NCI-H187 treated with DMSO at 0.1 percent for 48 hours (cell line): ENCODE results near the gene LRRC4.

Experiments
- DNase-seq: peaks from one replicate; lab custom pipeline; 2025; lab: John Stamatoyannopoulos, UW

LRRC4 gene

DNA sequence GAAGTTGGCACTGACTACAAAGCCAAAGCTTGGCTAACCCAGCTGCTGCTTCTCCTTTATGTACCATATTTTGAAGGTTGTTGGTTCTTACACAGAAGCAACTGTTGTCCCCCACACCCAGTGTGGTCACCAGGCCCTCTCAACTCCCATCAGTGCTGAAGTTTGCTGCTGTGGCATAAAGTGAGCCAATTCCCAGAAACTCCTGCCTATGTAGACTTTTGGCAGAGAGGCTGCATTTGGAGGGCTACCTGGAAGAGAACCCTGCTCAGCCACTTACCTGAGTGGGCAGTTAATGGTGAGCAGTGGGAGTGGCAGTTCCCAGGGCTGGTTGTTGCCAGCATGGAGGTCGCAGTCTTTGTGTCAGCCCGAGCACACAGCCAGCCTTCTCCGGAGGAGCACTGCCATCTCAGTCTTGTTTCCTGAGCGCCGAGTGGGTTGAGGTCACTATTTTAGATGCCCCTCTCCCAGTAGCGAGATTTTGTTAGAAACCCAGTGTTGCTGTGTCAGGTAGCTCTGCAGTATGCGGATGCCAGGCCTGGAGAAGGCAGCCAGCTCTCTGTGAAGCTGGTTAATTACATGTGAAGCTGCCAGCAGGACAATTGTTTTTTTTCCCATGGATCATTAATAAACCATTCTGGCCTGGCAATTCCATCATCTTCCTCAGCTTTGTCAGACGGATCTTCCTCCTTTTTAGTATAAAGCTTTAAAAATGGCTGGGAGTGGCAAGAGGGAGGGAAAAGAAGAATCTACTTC is 24.5 kb downstream of the LRRC4 start:
- no peak for DNase-seq

DNA sequence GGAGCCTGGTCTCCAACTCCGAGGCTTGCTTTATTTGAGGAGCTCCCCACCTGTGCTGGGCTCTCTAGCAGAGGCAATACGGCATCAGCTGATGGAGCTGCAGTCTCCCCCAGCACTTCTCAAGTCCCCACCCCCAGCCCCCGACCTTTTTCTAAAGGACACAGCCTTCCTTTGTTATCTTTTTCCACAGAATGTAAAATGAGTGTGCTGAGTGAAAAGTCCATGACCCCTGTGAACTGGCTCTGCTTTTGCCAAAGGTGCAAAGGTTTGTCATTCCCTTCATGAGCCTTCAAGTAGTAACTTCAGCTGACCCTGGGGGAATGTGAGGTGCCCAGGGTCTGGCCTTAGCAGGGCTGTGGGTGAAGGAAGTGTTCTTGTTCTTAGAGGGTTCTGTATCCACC is 25.5 kb downstream of the LRRC4 start:
- no peak for DNase-seq

DNA sequence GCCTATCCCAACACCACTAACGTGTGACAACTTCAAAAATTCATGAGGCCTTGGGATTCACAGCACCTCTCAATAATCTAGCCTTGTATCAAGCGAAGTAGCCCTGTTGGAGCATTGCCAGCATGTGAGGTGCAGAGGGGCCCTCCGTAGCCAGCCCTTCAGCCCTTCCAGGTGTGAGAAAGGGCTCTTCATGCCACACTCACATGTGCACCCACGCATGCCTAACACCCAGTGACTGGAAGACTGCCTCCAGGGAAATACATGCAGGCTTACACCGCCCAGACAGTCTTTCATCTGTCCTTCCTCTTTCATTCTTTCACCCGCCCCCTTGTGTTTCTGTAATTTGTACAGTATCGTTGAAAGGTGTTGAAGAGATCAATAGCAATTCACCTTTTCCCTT is 26.1 kb downstream of the LRRC4 start:
- peak; percentile 77 for DNase-seq

DNA sequence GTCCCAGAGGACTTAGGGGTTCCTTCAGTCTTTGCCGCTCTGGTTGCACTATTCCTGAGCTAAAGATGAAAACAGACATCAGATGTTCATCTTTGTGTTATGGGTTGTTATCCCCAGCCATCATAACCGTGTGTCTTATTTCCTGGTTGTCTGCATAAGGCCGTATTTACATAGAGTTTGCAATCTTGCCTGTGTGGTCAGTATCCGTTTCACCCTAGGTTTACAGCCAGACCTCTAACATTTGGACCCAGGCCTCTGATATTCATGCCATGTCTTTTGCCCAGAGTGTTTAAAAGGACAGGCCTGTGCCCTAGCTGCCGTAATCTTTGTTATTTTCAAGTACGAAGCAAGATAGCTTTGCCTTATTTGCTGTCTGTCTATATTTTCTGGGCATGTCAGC is 26.6 kb downstream of the LRRC4 start:
- DNase-seq = no peak

DNA sequence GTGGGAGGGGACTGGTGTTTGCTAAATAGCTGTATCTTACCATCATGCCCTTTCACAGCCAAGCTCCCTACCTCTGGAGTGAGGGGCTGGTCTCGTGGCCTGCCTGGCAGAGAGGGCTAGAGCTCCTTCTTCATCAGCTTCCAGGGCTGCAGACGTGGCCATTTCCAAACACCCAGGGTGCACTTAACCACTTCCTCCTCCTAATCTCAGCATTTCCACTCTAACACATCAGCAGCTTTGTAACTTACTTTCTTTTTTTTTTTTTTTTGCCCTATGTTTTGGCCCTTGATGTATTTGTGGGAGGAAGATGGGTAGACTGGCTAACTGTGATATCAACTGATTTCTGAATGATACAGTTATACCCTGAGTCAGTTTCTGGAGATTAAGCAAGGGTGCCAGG is 27.4 kb downstream of the LRRC4 start:
- DNase-seq = no peak

DNA sequence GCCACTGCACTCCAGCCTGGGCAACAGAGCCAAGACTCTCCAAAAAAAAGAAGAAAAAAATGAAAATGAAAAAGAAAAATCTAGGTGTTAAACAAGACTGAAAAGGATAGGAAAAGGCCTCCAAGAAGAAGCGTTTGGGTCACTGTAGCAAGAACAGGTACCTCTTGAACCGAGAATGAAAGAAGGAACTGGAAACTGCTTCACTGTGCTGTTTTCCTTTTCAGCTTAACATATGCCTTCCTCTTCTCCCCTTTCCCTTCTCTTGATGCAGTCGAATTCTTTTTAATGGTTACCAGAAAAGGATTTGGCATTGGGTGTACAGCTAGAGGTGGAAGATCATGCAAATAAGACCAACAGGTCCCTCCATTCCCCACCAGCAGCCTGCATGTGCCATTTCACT is 28.1 kb downstream of the LRRC4 start:
- DNase-seq = no peak

DNA sequence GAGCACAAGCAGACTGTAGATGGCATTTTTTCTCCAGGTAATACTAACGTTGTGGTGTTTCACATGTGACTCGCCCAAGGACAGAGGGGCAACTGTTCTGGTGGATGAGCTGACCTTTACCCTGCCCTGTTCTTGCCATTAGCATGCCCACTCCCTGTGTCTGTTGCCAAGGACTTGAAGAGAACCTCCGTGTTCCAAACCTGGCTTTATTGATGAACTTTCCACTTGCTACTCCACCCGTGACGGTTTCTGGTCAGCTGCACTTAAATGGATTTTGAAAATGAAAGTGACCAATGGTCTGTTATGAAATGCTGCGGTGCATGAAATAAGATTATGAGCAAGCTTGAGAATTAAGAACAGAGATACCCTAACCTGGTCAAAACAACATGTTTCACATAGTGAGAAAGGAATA is 30.4 kb downstream of the LRRC4 start:
- no peak for DNase-seq

DNA sequence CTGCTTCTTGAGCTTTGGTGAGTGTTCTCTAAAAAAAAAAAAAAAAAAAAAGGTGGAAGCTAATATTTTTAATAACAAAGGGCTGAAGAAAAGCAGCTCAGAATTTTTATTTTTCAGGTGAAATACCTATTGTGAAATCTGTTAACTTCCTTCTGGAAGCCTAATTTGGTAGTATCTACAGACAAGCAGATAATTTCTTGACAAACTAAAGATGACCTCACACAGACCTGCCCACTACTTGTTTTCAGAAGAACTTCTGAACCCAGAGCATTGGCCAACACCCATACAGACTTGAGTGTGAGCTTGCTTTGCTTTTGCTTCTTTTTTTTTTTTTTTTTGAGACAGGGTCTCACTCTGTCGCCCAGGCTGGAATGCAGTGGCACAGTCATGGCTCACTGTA is 31.2 kb downstream of the LRRC4 start:
- DNase-seq = no peak

DNA sequence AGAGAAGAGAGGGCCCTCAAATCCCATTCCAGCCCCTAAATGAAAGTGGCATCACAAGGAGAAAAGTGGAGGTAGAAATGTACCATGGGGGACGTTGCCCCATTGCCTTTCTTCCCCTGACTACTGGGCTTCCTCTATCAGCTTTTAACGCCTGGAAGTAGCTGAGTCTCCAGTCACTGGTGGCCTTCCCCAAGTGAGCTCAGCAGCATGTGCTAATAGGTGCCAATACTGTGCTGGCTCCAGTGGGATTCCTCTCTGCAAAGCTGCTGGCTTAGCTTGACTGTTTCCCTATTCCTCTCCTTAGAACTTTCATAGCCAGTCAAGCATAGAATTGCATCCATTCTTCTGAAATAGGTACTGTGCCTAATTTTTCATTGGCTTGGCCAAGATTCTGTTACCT is 32.6 kb downstream of the LRRC4 start:
- no peak for DNase-seq

DNA sequence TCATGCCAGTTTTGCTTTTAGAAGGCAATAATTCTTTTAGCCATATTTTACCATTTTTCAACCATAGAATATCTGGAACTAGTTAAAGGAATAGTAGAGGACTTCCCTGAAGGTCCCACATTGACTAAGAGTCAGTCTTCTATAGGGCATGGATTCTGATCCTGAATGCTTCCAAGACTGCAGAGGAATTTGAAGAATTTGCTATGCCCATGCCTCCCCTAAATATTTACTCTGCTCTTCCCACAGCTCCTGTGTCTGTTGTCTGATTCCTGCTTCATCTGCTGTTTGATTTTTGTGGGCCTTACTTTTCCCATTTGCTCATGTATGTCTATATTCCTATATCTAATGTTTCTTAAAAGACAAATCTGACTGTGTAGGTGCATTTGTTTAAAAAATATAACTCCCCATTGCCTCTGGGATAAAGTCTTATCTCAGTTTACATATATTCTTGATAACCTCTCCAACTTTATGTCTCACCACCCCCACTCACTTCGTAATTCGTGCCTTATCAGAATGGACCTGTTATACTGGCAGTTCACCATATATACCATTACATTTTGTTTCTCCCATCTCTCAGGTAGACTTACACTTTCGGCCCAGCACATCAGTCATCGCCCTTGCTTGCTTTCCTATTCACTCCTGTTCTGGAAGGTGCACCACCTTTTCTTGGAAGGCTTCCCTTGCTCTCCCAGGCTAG is 33.9 kb downstream of the LRRC4 start:
- no peak for DNase-seq

DNA sequence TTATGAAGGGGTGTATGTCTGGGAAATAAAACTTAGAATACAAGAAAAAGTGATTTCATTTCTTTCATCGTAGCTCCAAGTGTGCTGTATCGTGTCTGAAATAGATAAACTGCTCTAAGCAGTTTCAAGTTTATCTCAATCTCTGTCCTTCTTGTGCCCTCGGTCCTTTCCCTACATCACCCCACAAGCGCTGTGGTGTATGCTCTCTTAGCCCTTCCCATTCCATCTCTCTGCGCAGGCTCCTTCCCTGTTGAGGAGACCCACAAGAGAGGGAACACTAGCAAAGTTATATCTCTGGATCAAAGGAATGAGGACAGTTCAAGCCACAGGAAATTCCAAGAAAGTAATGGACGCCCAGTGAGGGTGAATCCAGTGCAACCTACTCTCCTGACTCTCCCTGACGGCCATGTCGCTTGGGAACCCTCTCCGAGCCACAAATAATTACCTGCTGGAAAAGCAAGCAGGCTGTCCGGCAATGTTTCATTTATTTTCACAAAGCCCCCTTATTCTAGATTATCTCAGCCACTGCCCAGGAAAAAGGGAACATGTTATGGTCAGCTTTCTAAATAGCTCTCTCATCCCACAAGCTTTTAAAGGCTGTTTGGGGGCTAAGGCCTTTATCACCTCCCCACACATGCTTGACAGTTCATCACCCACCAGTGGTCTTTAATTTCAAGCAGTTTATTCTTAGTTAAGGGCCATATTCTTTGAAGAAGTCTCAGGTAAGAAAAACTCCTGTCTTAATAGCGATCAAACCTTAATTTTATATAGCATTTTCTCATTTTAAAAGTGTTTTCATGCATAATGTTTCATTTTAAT is 34.8 kb downstream of the LRRC4 start:
- no peak for DNase-seq

DNA sequence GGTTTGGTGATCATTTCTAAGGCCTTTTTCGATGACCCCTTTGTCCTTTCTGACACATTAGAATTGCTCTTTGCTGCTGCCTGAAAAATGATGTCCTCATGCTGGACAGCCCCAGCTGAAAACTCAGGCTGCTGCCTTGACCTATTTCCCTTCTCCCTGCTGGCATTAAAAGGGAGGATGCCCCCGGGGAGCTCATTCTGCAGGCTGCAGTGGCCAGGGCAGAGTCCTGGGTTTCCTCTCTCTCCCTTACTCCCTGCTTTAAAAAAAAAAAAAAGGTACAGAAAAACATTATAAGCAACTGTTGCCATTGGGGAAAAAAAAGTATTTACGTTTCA is 35.4 kb downstream of the LRRC4 start:
- DNase-seq = no peak

DNA sequence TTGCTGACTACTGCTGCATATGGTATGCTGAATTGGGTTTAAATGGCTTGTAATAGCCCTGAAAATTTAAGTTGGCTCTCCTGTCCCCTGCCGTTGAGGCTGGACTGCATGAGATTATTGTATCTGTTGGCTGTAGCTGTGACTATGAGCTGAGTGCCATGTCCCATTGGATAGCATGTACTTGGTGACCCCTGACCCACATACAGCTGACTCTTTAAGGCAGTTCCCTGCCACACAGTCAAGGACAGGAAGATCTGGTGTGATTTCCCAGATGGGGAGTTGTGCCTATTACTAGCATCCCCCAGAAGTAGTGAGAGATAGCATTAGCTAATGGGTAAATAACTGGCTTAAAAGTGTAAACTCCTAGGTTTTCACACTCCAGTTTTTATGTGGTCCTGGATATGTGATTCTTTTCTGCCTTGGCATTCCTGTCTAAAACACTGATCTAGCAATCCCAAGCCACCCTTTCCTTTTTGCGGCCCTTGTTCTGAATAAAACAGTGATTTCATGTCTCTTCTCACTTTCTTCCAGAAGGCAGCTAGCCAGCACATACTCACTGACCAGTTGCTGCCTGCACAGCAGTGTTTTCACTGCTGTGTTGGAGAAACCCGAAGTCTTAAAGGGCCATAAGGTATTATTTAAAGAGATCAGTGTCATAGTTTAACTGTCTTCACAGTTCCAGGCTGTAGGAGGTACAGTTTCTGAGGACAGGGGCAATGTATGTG is 35.9 kb downstream of the LRRC4 start:
- DNase-seq = no peak

DNA sequence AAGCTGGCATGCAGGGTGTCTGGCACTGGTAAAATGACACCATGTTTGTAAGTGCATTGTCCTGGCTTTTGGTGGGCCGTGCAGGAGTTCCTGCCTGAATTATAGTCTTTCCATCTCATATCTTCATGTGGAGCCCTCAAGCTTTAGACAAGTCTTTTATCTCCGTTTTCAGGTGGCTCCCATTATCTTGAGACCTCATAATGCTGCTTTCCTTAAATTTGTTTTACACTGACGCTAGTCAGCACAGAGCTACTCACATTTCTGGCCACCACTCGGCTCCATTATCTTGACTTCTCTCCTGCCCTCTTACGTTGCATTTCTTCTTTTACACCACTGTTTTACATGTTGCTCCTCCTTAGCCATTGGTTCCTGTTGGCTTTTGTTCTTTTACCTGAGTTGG is 37.2 kb downstream of the LRRC4 start:
- DNase-seq = no peak

DNA sequence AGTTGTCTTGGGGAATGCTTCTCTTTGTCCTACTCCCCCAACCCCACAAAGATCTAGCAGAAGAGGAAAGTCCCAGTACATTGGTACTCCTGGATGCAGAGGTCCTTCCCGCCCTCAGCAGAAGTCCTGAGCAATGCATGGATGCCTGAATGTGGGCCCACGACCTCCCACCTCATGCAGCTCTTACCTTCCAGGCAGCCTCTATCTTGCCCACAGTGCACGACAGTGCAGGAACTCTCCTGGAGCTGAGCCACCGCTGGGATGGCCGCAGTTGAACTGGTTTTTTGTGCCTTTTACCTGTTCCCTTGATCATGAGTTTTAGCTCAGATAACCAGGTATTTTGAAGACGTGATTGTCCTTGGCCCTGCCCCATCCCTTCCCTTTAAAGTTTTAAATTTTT is 37.9 kb downstream of the LRRC4 start:
- no peak for DNase-seq

DNA sequence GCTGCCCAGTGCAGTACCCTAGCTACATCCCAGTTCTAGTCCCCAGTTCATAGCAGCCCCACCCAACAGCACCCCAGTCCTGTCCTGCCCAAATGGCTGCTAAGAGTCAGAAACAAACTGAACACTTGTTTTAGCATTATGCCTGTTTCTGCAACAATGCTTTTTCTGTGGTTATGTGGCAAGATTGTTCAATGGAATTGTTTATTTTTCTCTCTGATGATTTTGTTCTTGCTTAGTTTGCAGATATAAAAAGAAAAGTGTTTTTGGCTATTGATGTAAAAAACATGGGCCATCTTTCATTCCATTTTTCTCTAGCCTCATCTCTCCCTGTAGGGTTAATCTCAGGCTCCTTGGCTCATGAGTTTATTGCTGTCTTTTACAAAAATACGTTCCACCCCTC is 42.5 kb downstream of the LRRC4 start:
- no peak for DNase-seq

DNA sequence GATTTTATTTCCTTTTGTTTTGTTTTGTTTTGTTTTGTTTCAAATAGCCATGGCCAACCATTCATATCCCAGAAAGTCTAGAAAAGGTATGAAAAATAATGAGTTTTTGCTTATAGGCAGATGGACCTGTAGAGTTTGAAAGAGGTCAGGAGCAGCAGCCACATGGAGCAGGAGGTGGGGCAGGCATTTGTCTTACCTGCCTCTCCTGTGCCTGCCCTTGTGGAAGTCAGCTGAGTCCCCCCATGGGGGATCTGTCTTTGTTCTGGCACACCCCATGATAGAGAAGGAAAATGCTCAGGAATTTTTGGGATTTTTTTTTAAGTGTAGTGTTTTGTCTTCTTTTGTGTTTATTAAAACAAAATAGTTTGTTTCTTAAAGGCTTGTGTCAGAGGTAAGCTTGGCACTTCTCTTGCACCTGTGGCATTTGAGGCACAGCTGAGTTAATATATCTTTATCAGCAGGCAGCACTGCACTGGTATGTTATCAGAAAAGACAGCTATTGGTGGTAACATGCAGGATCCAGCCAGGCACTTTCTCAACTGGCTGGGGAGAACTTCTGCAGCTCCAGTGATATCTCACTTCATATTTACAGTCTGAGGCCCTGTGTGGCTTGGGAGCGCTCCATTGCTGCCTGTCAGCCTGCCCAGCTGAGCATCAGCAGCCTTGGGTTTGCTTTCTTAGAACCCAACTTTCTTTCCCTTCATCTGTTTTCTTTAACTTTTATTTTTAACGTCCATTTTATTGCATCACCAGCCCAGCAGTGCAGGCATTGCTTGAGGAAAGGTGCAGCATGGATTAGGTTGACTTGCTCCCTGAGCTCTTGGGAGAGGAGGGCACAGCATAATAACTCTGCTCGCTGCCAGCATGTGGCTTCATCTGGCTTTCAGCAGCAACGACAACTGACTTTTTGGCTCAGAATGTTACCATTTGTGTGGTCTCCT is 44.4 kb downstream of the LRRC4 start:
- no peak for DNase-seq

DNA sequence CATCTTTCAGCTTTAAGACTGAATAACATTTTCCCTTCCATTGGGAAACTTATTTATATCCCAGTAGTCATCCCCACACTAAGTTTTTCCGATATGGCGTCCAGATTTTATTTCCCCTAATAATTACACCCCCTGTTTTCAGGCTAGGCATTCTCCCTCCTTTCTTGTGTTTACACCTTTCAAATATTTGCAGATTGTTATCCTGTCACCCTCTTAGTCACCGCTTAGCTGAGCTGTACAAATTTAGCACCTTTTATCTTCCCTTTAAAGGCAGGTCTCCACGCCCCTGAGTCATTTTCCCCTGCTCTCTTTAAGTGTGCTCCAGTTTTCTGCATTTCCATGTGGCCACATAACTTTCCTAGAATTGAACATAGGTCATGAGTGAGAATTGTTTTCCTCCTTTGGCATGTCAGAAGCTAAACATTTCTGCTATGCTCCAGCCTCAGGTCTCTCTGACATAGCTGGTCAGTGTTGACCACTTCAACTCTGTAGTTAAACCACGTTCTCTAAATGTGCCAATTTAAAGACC is 47.4 kb downstream of the LRRC4 start:
- DNase-seq = no peak

DNA sequence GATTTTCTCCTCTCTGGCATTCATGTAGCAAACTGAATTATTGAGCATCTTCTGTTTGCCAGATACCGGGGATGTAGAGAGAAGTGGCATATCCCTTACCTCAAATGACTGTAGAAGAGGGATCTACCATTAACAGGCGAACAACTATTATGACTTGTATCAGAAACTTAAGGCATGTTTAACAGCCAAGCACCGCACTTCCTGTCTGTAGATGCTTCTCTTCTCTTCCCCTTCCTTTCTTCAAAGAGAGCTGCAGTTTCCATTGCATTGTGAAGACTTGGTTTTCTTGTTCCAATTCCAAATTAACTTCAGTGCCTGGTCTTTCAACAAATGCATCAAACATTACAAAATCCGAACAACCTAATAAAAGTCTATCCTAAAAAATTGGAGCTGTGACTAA is 49.3 kb downstream of the LRRC4 start:
- no peak for DNase-seq

DNA sequence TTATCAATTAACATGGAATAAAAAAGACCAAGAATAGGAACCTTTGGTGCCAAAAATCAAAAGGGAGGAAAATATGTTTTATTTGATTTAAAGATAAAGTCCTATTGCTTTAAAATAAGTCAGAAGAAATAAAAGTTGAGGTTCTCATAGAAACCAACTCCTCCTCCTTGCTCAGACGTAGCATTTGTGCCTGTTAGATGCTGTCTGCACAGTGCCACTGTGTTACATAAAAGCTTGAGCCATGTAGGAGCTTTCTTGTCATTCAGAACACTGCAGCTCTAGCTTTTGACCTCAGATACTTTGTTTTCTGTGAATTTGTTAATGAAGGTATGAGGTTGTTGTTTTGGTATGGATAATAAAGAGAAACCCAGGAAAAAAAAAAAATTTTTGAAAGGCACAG is 50.3 kb downstream of the LRRC4 start:
- no peak for DNase-seq

DNA sequence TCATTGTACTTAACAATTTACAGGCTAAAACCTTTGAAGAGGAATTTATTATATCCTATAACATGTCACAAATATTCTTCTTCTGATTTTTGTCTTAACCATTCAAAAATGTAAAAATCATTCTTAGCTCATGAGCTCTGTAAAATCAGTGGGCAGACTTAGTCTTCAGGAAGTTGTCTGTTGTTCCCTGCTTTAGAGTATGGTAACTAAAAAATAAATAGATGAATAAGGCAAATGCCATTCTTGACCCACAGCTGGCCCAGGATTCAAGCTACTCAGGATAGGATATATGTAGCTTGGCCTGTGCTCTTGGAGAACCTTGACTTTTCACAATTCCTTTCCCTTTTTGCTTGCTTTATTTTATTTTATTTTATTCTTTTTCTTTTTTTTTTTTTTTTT is 51.5 kb downstream of the LRRC4 start:
- no peak for DNase-seq
